GM23338 (cell line): ENCODE results near the gene EDN1. TPM values are rescaled to one million over a fixed set of nuclear protein-coding genes. Genes with fewer than 3 reads are reported as not detected.

ENCODE experiments used
- ATAC-seq: fragments of 200-7000 bp; cut with Tn5 transposase; 3 replicates; pipeline ENCODE4 v1.9.1; 2020
- DNase-seq: peaks from one replicate; pipeline ENCODE4 v3.0.0-alpha.2; 2015; ENCODE audit warnings: low spot score
- H2AFZ ChIP-seq: fragments of 200-600 bp; sonication (generic); 2 replicates; pipeline ENCODE4 v1.8.0; 2016; ENCODE audit warnings: antibody characterized with exemption, mild to moderate bottlenecking, moderate library complexity
- H3F3A ChIP-seq: fragments of 200-600 bp; sonication (generic); replicated peaks from 2 replicates; pipeline ENCODE4 v1.8.0; 2017; ENCODE audit warnings: antibody characterized with exemption, mixed run types, low read depth
- H3K27ac ChIP-seq: fragments of 200-600 bp; sonication (generic); 2 replicates; pipeline ENCODE4 v1.6.1; 2016; ENCODE audit warnings: low read depth
- H3K27me3 ChIP-seq: fragments of 200-600 bp; sonication (generic); 2 replicates; pipeline ENCODE4 v1.8.0; 2016; ENCODE audit warnings: mild to moderate bottlenecking, mixed run types, moderate library complexity; ENCODE audit not compliant: insufficient read depth
- H3K36me3 ChIP-seq: fragments of 200-600 bp; sonication (generic); 2 replicates; pipeline ENCODE4 v1.8.0; 2016; ENCODE audit warnings: mild to moderate bottlenecking; ENCODE audit not compliant: insufficient read depth
- H3K4me1 ChIP-seq: fragments of 200-600 bp; sonication (generic); 2 replicates; pipeline ENCODE4 v1.8.0; 2016; ENCODE audit warnings: mild to moderate bottlenecking, moderate library complexity; ENCODE audit not compliant: insufficient read depth
- H3K4me2 ChIP-seq: fragments of 200-600 bp; sonication (generic); 2 replicates; pipeline ENCODE4 v1.7.1; 2017; ENCODE audit warnings: mixed run types
- H3K4me3 ChIP-seq: fragments of 200-600 bp; sonication (generic); 2 replicates; pipeline ENCODE4 v1.6.1; 2016; ENCODE audit warnings: mixed run types
- H3K79me2 ChIP-seq: fragments of 200-600 bp; sonication (generic); replicated peaks from 2 replicates; pipeline ENCODE4 v1.8.0; 2017; ENCODE audit warnings: mild to moderate bottlenecking; ENCODE audit not compliant: insufficient read depth
- H3K9me2 ChIP-seq: fragments of 200-600 bp; sonication (generic); 2 replicates; pipeline ENCODE4 v1.8.0; 2017; ENCODE audit not compliant: insufficient read depth
- H4K20me1 ChIP-seq: fragments of 200-600 bp; sonication (generic); replicated peaks from 2 replicates; pipeline ENCODE4 v1.8.0; 2017; ENCODE audit warnings: mild to moderate bottlenecking; ENCODE audit not compliant: insufficient read depth
- H3K27ac Mint-ChIP-seq: 2 replicates; pipeline ENCODE4 v1.8.0; 2020; ENCODE audit warnings: inconsistent platforms, mild to moderate bottlenecking, moderate library complexity, mixed read lengths
- H3K27me3 Mint-ChIP-seq: 3 replicates; pipeline ENCODE4 v1.8.0; 2022; ENCODE audit warnings: low read depth, mild to moderate bottlenecking, moderate library complexity, mixed read lengths, inconsistent platforms; ENCODE audit not compliant: insufficient read depth, poor library complexity
- H3K36me3 Mint-ChIP-seq: 3 replicates; pipeline ENCODE4 v1.8.0; 2021; ENCODE audit warnings: low read depth, mild to moderate bottlenecking, inconsistent platforms, moderate library complexity, mixed read lengths
- H3K4me1 Mint-ChIP-seq: 3 replicates; pipeline ENCODE4 v1.8.0; 2020; ENCODE audit warnings: mild to moderate bottlenecking, inconsistent platforms, mixed read lengths
- H3K4me3 Mint-ChIP-seq: 3 replicates; pipeline ENCODE4 v1.8.0; 2021; ENCODE audit warnings: moderate library complexity, mild to moderate bottlenecking, inconsistent platforms, mixed read lengths
- H3K9me3 Mint-ChIP-seq: 3 replicates; pipeline ENCODE4 v1.8.0; 2020; ENCODE audit warnings: moderate library complexity, mild to moderate bottlenecking, inconsistent platforms, mixed read lengths
- CREB1 ChIP-seq: fragments of 250-450 bp; sonication (Bioruptor Pico); IDR thresholded peaks from 2 replicates; pipeline ENCODE4 v1.5.0; 2020; ENCODE audit warnings: low read depth, mild to moderate bottlenecking, moderate library complexity
- CTCF ChIP-seq, 2 experiments: fragments of 200-600 bp in 1 of 2; sonication (generic) in 1 of 2; conservative IDR thresholded peaks; 2 replicates each; pipeline versions ENCODE4 v1.5.1 to v1.6.1; 2016 to 2017; ENCODE audit warnings: antibody characterized with exemption in 2 of 2, low read depth in 2 of 2, mild to moderate bottlenecking in 2 of 2, moderate library complexity in 1 of 2
- EZH2 ChIP-seq: fragments of 200-600 bp; sonication (generic); IDR thresholded peaks from one replicate; pipeline ENCODE4 v1.8.0; 2017; ENCODE audit warnings: antibody characterized with exemption, mild to moderate bottlenecking, low read depth; ENCODE audit not compliant: unreplicated experiment
- JUNB ChIP-seq: IDR thresholded peaks from one replicate; pipeline ENCODE4 v1.6.1; 2016; ENCODE audit warnings: antibody characterized with exemption; ENCODE audit not compliant: unreplicated experiment
- NANOG ChIP-seq: IDR thresholded peaks from 2 replicates; pipeline ENCODE4 v1.6.1; 2016; ENCODE audit warnings: antibody characterized with exemption, borderline replicate concordance
- STAT1 ChIP-seq: IDR thresholded peaks from one replicate; pipeline ENCODE4 v1.6.1; 2016; ENCODE audit warnings: antibody characterized with exemption; ENCODE audit not compliant: unreplicated experiment
- ZNF331 ChIP-seq: fragments of 250-450 bp; sonication (Bioruptor Pico); IDR thresholded peaks from 2 replicates; pipeline ENCODE4 v1.5.0; 2020; ENCODE audit warnings: low read depth, mild to moderate bottlenecking, moderate library complexity
- ZNF462 ChIP-seq: fragments of 250-450 bp; sonication (Bioruptor Pico); IDR thresholded peaks from 2 replicates; pipeline ENCODE4 v1.5.0; 2020; ENCODE audit warnings: mild to moderate bottlenecking, moderate library complexity
- polyA plus RNA-seq: library from polyadenylated mRNA; unstranded; fragments of >200 nt; fragmentation: Nextera tagmentation; extraction: Ambion mirVana; gene quantifications from 2 replicates; pipeline ENCODE4 v1.2.1, GENCODE V29; 2016
- total RNA-seq: library from RNA; depleted of rRNA; stranded (reverse); fragments of >200 nt; shearing (Covaris generic); gene quantifications from 2 replicates; pipeline ENCODE4 v1.2.3, GENCODE V29; 2014

EDN1 gene
- total and polyA plus RNA-seq, 2 experiments from 2014 or later, result 0.80 to 1.2 TPM

- Mint-ChIP-seq H3K4me1 (peaks cover 37% of the 10 kb centered on the region), H3K27me3 (peaks cover 2% of the 10 kb centered on the region), H3K27ac (no peak overlapping the region), H3K36me3 (peaks cover 2% of the 10 kb centered on the region; the same call in 1 of the 3 replicates), H3K4me3 (no peak overlapping the region), H3K9me3 (no peaks in the 10 kb centered on the region; the same call in 2 of the 3 replicates)
- Histone ChIP-seq H3K9me2 (peaks cover 4% of the 10 kb centered on the region; the same call in 1 of the 2 replicates), H3K4me3 (no peak overlapping the region), H2AFZ (no peak overlapping the region), H3F3A (0 out of 2 replicates have a peak, but pooled peaks cover 2% of the 10 kb centered on the region), H3K79me2 (no peaks in the 10 kb centered on the region), H3K4me2 (no peak overlapping the region), H4K20me1 (no peaks in the 10 kb centered on the region), H3K36me3 (no peaks in the 10 kb centered on the region), H3K4me1 (peaks cover 44% of the 10 kb centered on the region), H3K27me3 (no peaks in the 10 kb centered on the region), H3K27ac (no peak overlapping the region)
- ATAC-seq, result no peak
- no peak for DNase-seq
- no peak for TF ChIP-seq STAT1
- TF ChIP-seq CTCF (conservative IDR thresholded peaks at IDR 0.05; ENCODE audit: low read depth in 2 of 2), result no peak
- TF ChIP-seq CREB1, result no peak
- TF ChIP-seq ZNF331, result no peak
- TF ChIP-seq EZH2, result no peak
- no peak for TF ChIP-seq NANOG
- TF ChIP-seq ZNF462 (CRISPR knock-in tag), result no peak
- TF ChIP-seq JUNB, result no peak
Observed at GRCh38 chr6:12327988-12328387, 37.8 kb downstream of the EDN1 start.
